IPS-18a (cell line): Measurements from ENCODE around the gene MED27.

ENCODE experiments used
- H3K27ac ChIP-seq: one replicate; pipeline ENCODE4 v1.5.1; 2013; ENCODE audit warnings: low read length
- H3K27me3 ChIP-seq: one replicate; pipeline ENCODE4 v1.6.1; 2013; ENCODE audit warnings: mild to moderate bottlenecking, low read length; ENCODE audit not compliant: control insufficient read depth, insufficient read depth
- H3K36me3 ChIP-seq: one replicate; pipeline ENCODE4 v1.6.1; 2013; ENCODE audit warnings: low read depth, low read length; ENCODE audit not compliant: control insufficient read depth
- H3K4me1 ChIP-seq: one replicate; pipeline ENCODE4 v1.6.1; 2013; ENCODE audit warnings: low read depth, low read length; ENCODE audit not compliant: control insufficient read depth
- H3K4me3 ChIP-seq: one replicate; pipeline ENCODE4 v1.5.1; 2013; ENCODE audit warnings: low read length
- H3K9ac ChIP-seq: one replicate; pipeline ENCODE4 v1.6.1; 2013; ENCODE audit warnings: mild to moderate bottlenecking, low read length, moderate library complexity
- H3K9me3 ChIP-seq: one replicate; pipeline ENCODE4 v1.6.1; 2013; ENCODE audit warnings: low read depth, low read length; ENCODE audit not compliant: control insufficient read depth

The MED27 gene

GRCh38 chr9:131840220-131840619 lies 239.4 kb downstream of the MED27 start:
- Histone ChIP-seq H3K36me3 (no peaks in the 10 kb centered on the region), H3K27ac (no peak overlapping the region), H3K4me3 (no peak overlapping the region), H3K4me1 (no peaks in the 10 kb centered on the region), H3K9ac (no peak overlapping the region), H3K9me3 (no peaks in the 10 kb centered on the region), H3K27me3 (no peaks in the 10 kb centered on the region)

- Histone ChIP-seq H3K4me3 (no peak overlapping the region), H3K27me3 (no peaks in the 10 kb centered on the region), H3K27ac (no peak overlapping the region), H3K4me1 (no peaks in the 10 kb centered on the region), H3K9ac (no peak overlapping the region), H3K9me3 (no peaks in the 10 kb centered on the region), H3K36me3 (no peaks in the 10 kb centered on the region)
Measured at GRCh38 chr9:131839281-131840084, 240.2 kb downstream of the MED27 start.

DNA sequence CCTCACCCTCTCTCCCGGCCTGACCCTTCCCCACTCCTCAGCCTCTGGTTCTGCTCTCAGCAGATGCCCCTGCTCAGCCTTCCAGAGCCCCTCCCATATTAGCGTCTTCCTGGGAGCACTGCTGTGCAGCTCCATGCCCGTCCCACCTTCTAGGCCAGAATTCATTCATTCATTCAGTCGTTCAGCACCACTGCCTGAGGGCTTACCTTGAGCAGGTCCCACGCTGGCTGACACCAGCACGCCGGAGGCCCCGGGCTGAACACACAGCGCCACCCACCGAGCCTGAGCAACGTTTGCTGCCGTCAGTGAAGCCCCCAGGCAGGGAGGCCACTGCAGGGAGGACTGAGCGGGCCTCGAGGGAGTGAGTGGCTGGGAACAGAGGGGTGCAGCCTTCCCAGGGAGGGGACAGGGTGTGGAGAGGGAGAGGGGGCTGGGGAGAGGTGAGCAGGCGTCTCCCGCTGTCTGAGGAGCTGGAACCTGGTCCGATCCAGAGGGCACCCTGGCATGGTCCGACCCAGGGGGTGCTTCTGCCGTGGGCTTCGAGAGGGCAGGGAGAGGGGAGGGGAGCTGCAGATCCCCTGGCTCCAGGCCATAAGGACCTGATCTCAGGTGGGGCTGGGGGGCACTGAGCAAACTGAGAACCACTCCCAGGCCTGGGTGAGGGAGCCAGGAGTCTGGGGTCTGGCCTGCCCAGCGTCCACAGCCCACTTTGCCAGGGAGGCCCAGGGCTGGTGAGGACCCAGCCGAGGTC lies 241.0 kb downstream of the MED27 start:
- H3K4me3 ChIP-seq = no peak overlapping the region
- H3K9me3 ChIP-seq = no peaks in the 10 kb centered on the region
- no peaks in the 10 kb centered on the region for H3K4me1 ChIP-seq
- H3K9ac ChIP-seq = no peak overlapping the region
- H3K27me3 ChIP-seq = no peaks in the 10 kb centered on the region
- no peaks in the 10 kb centered on the region for H3K36me3 ChIP-seq
- H3K27ac ChIP-seq = no peak overlapping the region

DNA sequence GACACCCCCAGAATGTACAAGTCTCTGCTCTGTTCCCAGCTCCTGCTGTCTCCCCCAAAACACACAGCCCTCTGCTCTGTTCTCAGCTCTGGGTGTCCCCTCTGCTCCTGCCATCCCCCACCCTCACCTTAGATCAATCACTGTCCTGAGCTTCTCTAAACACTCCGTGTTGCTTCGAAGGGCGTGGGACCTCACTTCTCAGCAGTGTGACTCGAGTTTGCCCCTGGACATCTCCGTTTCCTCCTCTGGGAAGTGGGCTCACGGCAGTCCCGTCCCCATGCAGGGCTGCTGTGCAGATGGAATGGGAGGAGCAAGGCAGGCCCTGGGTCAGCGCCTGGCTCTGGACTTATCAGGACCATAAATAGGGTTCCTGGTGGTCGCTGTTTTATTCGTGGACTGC lies 241.8 kb downstream of the MED27 start:
- no peaks in the 10 kb centered on the region for H3K36me3 ChIP-seq
- no peaks in the 10 kb centered on the region for H3K9me3 ChIP-seq
- no peak overlapping the region for H3K4me3 ChIP-seq
- no peaks in the 10 kb centered on the region for H3K27me3 ChIP-seq
- H3K4me1 ChIP-seq = no peaks in the 10 kb centered on the region
- H3K27ac ChIP-seq = no peak overlapping the region
- H3K9ac ChIP-seq = no peak overlapping the region

GRCh38 chr9:131837316-131837715 lies 242.4 kb downstream of the MED27 start:
- Histone ChIP-seq H3K9me3 (no peaks in the 10 kb centered on the region), H3K9ac (no peak overlapping the region), H3K4me1 (no peaks in the 10 kb centered on the region), H3K27me3 (no peaks in the 10 kb centered on the region), H3K4me3 (no peak overlapping the region), H3K36me3 (no peaks in the 10 kb centered on the region), H3K27ac (no peak overlapping the region)

DNA sequence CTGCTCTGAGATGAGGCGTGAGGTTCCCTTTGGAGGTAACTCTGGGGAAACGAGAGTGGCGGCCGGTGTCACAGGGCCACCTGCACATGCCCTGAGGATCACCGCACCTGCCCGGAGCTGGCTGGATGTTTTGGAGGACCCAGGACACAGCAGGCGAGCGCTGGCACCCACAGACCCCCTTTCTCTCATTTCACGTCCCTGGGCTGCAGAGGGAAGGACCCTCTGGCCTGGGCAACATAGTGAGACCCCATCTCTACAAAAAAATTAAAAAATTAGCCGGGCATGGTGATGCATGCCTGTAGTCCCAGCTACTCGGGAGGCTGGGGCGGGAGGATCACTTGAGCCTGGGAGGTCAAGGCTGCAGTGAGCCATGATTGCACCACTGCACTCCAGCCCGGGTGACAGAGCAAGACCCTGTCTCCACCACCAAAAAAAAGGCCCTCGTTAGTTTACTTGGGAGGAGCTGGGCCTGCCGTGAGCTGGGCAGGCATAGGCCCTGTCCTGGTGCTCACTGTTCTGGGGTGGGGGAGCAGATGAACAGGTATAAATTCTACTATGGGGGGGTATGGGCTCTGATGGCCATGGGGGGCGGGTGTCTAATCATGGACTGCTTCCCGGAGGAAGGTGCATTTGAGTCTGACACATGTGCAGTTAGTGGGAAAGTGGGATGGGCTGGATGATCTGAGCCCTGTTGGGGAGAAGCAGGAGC lies 242.9 kb downstream of the MED27 start:
- H3K4me3 ChIP-seq = no peak overlapping the region
- H3K9ac ChIP-seq = no peak overlapping the region
- no peaks in the 10 kb centered on the region for H3K9me3 ChIP-seq
- no peaks in the 10 kb centered on the region for H3K27me3 ChIP-seq
- H3K36me3 ChIP-seq = no peaks in the 10 kb centered on the region
- no peak overlapping the region for H3K27ac ChIP-seq
- no peaks in the 10 kb centered on the region for H3K4me1 ChIP-seq

GRCh38 chr9:131836021-131836420 lies 243.6 kb downstream of the MED27 start:
- H3K9ac ChIP-seq = no peak overlapping the region
- no peak overlapping the region for H3K4me3 ChIP-seq
- H3K27me3 ChIP-seq = no peaks in the 10 kb centered on the region
- H3K27ac ChIP-seq = no peak overlapping the region
- no peaks in the 10 kb centered on the region for H3K4me1 ChIP-seq
- no peaks in the 10 kb centered on the region for H3K9me3 ChIP-seq
- no peaks in the 10 kb centered on the region for H3K36me3 ChIP-seq

DNA sequence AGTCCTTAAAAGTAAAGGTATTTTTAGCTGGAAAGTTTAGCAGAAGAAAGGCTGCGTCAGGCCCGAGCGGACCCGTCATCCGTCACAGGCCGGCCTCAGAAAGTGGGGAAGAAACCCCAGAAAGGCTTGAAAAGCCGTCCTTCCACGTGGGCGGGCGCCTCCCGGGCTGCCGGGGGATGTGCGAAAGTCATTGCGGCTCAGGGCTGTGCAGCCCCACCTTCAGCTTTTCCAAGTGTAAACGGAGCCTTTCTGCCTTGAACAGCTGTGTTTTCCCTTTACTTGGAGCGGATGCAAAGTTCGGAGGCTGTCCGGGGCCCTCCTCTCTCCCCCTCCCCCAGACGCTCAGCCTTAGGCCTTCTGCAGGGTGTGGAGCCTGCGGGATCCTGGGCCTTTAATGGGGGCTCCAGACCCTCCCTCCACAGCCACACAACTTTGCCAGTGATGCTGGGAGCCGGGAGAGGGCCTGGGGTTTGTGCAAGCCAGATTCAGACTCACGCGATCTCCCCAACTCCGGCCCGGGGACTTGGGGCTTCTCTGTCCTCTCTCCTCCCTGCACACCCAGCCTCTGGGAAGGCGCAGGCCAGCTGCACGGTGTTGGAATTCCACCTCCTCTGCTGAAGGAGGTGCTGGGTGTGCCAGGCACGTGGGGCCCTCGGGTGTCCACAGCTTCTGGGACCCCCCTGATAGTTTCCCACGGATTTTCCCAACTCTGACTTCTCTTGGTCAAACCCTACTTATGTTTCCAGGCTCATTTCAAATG lies 244.3 kb downstream of the MED27 start:
- Histone ChIP-seq H3K27me3 (no peaks in the 10 kb centered on the region), H3K4me3 (no peak overlapping the region), H3K27ac (no peak overlapping the region), H3K9me3 (no peaks in the 10 kb centered on the region), H3K9ac (no peak overlapping the region), H3K36me3 (no peaks in the 10 kb centered on the region), H3K4me1 (no peaks in the 10 kb centered on the region)

- Histone ChIP-seq H3K27ac (no peak overlapping the region), H3K4me3 (no peak overlapping the region), H3K27me3 (no peaks in the 10 kb centered on the region), H3K4me1 (no peaks in the 10 kb centered on the region), H3K9me3 (no peaks in the 10 kb centered on the region), H3K36me3 (no peaks in the 10 kb centered on the region), H3K9ac (no peak overlapping the region)
Measured at GRCh38 chr9:131834721-131835120, 244.9 kb downstream of the MED27 start.

DNA sequence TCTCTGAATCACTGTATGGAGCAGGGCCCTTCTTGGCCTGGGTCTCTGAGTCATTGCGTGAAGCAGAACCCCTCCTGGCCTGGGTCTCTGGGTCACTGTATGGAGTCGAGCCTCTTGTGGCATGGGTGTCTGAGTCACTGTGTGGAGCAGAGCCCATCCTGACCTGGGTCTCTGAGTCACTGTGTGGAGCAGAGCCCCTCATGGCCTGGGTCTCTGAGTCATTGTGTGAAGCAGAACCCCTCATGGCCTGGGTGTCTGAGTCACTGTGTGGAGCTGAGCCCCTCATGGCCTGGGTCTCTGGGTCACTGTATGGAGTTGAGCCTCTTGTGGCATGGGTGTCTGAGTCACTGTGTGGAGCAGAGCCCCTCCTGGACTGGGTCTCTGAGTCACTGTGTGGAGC lies 245.8 kb downstream of the MED27 start:
- Histone ChIP-seq H3K4me1 (no peaks in the 10 kb centered on the region), H3K27me3 (no peaks in the 10 kb centered on the region), H3K27ac (no peak overlapping the region), H3K4me3 (no peak overlapping the region), H3K9ac (no peak overlapping the region), H3K9me3 (no peaks in the 10 kb centered on the region), H3K36me3 (no peaks in the 10 kb centered on the region)

- H3K9me3 ChIP-seq = no peaks in the 10 kb centered on the region
- H3K27me3 ChIP-seq = no peaks in the 10 kb centered on the region
- H3K4me1 ChIP-seq = no peaks in the 10 kb centered on the region
- H3K9ac ChIP-seq = no peak overlapping the region
- no peak overlapping the region for H3K27ac ChIP-seq
- H3K4me3 ChIP-seq = no peak overlapping the region
- no peaks in the 10 kb centered on the region for H3K36me3 ChIP-seq
Measured at GRCh38 chr9:131833083-131833482, 246.6 kb downstream of the MED27 start.
